H1 (cell line): ENCODE data around the gene ANKS1A. TPM values are rescaled to one million over a fixed set of nuclear protein-coding genes. Genes with fewer than 3 reads are reported as not detected.

Experiments used
- ASH2L ChIP-seq: fragments of 200-600, 300-600 bp; sonication (generic); IDR thresholded peaks from one replicate; pipeline ENCODE4 v1.7.1; 2017; ENCODE audit warnings: low read length
- BRCA1 ChIP-seq: IDR thresholded peaks from 2 replicates; pipeline ENCODE4 v1.6.1; 2012; ENCODE audit warnings: low read depth, low read length, improper control_type of control experiment
- HDAC2 ChIP-seq, 2 experiments: fragments of 300-600 bp in 1 of 2; sonication (generic) in 1 of 2; IDR thresholded peaks; 2 replicates each; pipeline ENCODE4 v1.6.1; 2011 to 2012; ENCODE audit warnings: low read depth in 2 of 2, low read length in 2 of 2, mild to moderate bottlenecking in 2 of 2, moderate library complexity in 2 of 2, borderline replicate concordance in 1 of 2, inconsistent platforms in 1 of 2
- ZNF274 ChIP-seq: IDR thresholded peaks from 2 replicates; pipeline ENCODE4 v1.7.0; 2012; ENCODE audit warnings: low read length, borderline replicate concordance; ENCODE audit errors: extremely low read depth
- polyA plus RNA-seq, 7 experiments: library from polyadenylated mRNA; depleted of rRNA in 3 of 7; stranded (reverse) in 5 of 7; unstranded in 2 of 7; fragments of >200 nt in 5 of 7; fragments of 200-250 nt in 2 of 7; gene quantifications; 1 replicate in 5 of 7; 2 replicates in 1 of 7; 4 replicates in 1 of 7; pipeline versions ENCODE4 v1.2.1 to v1.2.3, GENCODE V29; 2011 to 2013; ENCODE audit warnings: missing spikeins in 2 of 7, mixed read lengths in 2 of 7
- total RNA-seq: library from RNA; stranded (reverse); fragmentation: NEBNext Ultra II Directional; extraction: Animal tissue kit (Norgen Biotek cat#: 25700); gene quantifications from 2 replicates; pipeline ENCODE4 v1.2.1, GENCODE V29; 2021
- TF ChIP-seq, protein P1 (sequence below): IDR thresholded peaks from 2 replicates; pipeline ENCODE4 v1.6.1; 2012; ENCODE audit warnings: low read length, inconsistent platforms

The ANKS1A gene
- total and polyA plus RNA-seq, 2 of the 8 experiments (the other 6 are each of a cell fraction or from before 2014, with no cell fraction given) = 9.8 to 30.9 TPM

DNA sequence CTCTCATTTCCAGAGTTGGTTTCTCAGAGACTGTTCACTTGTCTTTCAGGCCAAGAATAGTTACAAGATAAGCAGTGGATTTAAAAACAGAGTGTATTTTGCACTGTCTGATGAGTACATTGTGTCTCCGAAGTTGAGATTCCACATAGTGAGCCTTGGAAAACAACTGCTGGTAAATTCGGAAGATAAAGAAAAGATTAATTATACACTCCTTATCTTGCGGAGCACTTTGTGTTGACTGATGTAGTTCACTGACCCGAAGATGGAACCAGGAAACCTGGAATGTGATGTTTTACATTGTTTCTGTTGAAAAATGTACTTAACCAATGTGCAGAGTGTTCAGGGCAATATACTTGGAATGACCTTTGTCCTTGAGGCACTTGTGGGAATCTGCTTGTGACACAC is 51.0 kb downstream of the ANKS1A start (continued):
- TF ChIP-seq, protein P1, sequence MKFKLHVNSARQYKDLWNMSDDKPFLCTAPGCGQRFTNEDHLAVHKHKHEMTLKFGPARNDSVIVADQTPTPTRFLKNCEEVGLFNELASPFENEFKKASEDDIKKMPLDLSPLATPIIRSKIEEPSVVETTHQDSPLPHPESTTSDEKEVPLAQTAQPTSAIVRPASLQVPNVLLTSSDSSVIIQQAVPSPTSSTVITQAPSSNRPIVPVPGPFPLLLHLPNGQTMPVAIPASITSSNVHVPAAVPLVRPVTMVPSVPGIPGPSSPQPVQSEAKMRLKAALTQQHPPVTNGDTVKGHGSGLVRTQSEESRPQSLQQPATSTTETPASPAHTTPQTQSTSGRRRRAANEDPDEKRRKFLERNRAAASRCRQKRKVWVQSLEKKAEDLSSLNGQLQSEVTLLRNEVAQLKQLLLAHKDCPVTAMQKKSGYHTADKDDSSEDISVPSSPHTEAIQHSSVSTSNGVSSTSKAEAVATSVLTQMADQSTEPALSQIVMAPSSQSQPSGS = no peak
- TF ChIP-seq ASH2L (no peak), BRCA1 (no peak), HDAC2 (IDR thresholded peaks at IDR 0.05; ENCODE audit: borderline replicate concordance in 1 of 2, low read depth in 2 of 2, low read length in 2 of 2) (no peak), ZNF274 (no peak)
